Stimulated activated CD8-positive, alpha-beta memory T cell treated with anti-CD3 and anti-CD28 coated beads, Interleukin-4, amount 100 ng/mL, for 4 hours (primary cell): Measurements from ENCODE around the gene PEX16.

Experiments used
- DNase-seq, 2 donors: peaks; one replicate each; pipeline ENCODE4 v3.0.0-alpha.2; 2020; ENCODE audit warnings: low read depth in 2 of 2, low spot score in 1 of 2

PEX16 gene

DNA sequence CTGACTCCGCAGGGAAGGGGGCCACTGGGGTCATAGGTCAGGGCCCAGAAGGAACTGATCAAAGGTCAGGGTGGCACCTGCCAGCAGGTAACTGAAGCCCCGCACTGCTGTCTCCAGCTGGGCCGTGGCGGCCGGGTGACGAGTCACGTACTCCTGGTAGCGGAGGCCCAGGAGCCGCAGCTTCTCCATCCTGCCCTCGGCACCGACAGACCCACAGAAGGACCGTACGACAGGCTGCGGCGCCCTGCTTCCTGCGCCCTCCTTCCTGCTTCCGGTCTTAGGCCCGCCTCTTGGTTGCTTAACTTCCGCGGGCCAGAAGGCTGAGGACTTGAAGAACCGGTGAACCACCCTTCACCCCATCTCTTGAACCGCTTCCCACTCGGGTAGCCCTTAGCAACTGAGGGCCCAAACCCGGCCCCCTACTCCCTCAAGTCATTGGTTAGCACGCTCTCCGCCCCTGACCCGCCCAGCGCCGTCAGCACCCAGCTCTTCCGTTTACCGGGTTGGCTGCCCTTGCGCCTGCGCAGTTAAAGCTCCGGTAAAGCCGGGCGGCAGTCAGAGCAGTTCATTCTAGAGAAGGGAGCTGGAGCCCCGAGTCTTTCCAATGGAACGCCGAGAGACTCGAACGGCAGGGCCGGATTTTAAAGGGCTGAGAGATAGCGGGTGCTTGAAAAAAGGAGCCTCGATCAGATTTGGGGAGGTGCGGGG, at the start of gene PEX16:
TSS of gene PEX16 (minus strand) at position 255 of the 708 bp plus-strand sequence. CDS start at position 189, 66 bp downstream.
- DNase-seq, result peak; percentile 84 to 86

GRCh38 chr11:45964911-45965389, 47.3 kb upstream of the PEX16 start:
- DNase-seq, result peak in 1 of 2 donors; percentile 9

DNA sequence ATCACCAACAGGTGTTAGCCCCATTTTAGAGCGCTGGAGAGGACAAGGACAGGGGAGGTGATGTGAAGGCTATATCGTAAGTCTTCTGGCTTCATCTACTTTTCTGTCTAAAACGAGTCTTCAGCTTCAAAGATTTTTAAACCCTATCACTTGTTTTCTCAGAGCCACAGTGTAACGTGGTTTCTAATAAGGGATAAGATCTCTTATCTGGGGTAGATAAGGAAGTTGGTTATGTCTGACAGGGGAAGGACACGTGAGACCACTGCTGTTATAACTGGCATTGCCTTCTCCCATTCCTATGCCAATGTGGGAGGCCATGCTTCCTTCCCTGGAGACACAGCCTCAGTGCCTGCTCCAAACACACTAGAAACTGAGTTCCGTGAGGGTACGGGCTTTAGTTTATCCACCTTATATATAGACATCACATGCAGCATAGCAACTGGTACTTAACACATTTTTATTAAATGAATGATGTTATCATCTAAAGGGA, 44.1 kb upstream of the PEX16 start:
- no peak for DNase-seq

DNA sequence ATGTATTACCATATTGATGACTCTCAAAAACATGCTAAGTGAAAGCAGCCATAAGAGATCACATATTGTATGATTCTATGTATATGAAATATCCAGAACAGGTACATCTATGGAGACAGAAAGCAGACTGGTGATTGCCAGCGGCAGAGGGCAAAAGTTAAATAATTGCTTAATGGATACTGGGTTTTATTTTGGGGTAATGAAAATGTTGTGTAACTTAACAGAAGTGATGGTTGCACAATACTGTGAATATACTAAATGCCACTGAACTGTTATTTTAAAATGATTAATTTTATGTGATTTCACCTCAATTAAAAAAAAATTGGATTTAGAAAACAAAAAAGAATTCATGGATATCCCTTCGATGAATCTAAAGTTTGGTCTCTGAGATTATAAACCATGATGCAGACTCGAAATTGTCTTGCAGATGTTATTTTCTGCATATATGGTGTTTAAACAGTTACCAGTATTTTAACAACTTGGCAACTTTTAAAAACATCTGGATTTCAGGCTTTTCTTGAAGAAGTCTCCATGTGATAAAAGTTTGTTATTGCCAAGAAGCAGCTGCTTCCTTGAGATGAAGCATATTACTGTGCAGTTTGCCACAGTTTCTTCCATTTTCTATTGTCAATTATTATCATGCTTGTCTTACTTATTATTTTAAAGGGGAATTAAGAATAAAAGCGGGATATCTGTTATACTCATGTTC, 42.9 kb upstream of the PEX16 start:
- no peak for DNase-seq

DNA sequence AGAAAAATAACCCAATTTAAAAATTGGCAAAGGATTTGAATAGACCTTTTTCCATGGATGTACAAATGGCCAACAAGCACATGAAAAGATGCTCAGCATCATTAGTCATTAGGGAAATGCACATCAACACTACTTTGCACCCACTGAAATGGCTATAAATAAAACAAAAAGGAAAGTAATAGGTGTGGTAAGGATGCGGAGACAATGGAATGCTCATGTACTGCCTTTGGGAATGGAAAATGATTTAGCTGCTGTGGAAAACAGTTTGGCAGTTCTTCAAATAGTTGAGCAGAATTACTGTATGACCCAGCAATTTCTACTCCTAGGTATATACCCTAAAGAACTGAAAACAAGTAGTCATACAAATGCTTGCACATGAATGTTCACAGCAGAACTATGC, 42.2 kb upstream of the PEX16 start:
- no peak for DNase-seq

DNA sequence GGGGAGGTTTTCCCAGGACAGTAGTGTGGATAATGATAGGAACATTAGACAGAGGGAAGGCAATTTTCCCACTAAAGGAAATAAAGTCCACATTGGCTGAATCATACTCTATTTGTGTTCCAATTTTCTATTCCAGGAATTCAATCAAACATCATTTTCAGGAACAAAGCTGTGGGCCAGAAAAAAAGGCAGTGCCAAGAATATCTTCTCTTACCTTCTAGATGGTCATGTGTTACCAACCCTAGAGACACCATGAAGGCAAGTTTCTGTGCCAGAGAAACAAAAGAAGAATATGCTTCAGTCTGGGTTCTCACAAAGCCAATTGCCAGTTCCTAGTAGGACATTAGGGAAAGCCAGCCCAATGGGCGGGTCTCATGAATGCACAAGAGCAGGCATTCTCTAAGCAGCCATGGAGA, 32.3 kb upstream of the PEX16 start:
- DNase-seq, result no peak

- no peak for DNase-seq
Observed at GRCh38 chr11:45948356-45948755, 30.7 kb upstream of the PEX16 start.

DNA sequence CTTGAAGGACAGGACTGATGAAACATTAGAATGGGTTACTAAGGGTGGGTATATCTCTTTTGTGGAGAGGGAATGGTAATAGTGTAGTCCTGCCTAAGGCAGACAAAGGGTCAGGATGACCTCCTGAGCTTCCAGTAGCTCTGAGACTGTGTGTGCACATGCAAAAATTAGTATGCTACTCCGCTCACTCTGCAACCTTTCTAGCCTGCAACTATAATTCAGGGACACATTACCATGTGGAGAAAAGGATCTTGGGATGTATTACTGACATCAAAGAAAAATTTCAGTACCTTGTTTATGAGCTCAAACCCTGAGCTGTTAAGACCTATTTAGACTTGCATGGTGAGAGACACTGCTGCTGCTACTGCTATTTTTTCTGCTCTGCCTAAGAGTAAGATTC, 30.2 kb upstream of the PEX16 start:
- no peak for DNase-seq

DNA sequence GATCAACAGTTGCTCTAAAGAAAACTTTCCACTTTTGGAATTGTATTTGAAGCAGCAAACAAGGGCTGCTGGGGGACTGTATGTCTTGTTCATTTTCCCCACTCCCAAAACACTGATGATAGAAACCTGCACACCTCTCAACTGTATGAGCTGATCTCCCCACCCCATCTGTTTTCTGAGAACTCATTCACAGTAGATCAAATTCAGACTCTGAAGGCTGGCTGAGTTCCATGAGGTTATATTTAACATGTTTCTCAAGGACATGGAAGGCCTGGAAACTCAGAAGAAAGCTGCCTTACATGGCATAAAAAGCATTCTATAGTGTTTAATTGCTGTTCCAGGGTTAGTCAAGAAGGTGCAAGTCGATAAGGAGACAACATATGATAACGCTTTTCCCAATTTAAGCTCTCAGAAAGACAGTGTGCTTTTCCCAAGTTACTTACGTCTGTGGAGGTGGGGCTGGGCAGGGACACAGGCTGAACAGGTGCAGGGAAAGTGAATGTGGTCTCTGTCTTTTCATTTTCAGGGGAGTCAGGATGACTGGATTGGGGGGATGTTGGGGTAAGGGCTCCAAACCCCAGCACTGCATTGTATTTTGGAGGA, 27.8 kb upstream of the PEX16 start:
- no peak for DNase-seq

DNA sequence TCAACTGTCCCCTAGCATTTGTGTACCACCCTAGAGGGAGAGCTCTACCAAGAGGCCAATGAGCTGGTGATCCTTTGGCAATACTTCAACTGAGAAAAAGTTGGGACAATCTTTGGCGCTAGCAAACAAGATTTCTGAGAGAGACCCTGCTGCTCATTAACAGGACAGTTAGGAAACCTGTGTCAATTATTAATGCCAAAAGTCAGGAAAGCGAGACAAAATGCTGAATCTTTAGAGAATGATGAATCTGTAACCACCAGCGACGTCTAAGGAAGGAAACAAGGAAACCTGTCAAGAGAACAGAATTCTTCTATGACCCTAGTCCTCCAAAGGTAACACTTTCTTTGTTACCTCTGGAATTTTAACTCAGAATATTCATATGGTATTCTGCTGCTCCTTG, 24.7 kb upstream of the PEX16 start:
- DNase-seq, result no peak

DNA sequence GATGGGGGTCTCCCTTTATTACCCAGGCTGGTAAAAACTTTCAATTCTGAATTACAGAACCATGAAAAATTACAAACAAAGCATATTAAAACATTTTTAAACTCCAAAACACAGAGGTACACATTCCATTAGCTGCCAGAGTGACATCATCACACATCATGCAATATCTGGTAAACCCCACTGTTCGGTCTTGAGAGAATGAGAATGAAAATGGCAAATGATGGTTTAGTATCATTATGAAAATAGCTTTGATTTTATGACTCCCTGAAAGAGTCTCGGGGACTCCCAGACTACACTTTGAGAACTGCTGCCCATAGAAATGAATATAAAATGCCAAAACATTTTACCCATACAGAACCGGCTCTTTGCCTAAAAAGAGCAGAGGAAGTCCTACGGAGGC, 23.6 kb upstream of the PEX16 start:
- no peak for DNase-seq

GRCh38 chr11:45939836-45940235, 22.2 kb upstream of the PEX16 start:
- DNase-seq, result no peak

GRCh38 chr11:45937916-45938315, 20.2 kb upstream of the PEX16 start:
- DNase-seq, result no peak

GRCh38 chr11:45936511-45937054, 18.9 kb upstream of the PEX16 start:
- DNase-seq, result no peak

- no peak for DNase-seq
Observed at GRCh38 chr11:45935349-45936064, 17.8 kb upstream of the PEX16 start.

GRCh38 chr11:45934580-45935318, 17.1 kb upstream of the PEX16 start:
- no peak for DNase-seq

GRCh38 chr11:45933846-45934579, 16.3 kb upstream of the PEX16 start:
- no peak for DNase-seq

- no peak for DNase-seq
Observed at GRCh38 chr11:45933131-45933831, 15.6 kb upstream of the PEX16 start.

GRCh38 chr11:45932217-45932616, 14.5 kb upstream of the PEX16 start:
- no peak for DNase-seq
